Right hindlimb (tissue), 1 donor: ENCODE results near the gene ZNF700.
"Not testable (repeated sequence)": the region's sequence is repeated elsewhere in the genome, so short reads cannot be mapped to it uniquely, and the experiment has no call there.

Source experiments
- DNase-seq: peaks from one replicate; pipeline ENCODE4 v3.0.0-alpha.2; 2018

ZNF700 gene

DNA sequence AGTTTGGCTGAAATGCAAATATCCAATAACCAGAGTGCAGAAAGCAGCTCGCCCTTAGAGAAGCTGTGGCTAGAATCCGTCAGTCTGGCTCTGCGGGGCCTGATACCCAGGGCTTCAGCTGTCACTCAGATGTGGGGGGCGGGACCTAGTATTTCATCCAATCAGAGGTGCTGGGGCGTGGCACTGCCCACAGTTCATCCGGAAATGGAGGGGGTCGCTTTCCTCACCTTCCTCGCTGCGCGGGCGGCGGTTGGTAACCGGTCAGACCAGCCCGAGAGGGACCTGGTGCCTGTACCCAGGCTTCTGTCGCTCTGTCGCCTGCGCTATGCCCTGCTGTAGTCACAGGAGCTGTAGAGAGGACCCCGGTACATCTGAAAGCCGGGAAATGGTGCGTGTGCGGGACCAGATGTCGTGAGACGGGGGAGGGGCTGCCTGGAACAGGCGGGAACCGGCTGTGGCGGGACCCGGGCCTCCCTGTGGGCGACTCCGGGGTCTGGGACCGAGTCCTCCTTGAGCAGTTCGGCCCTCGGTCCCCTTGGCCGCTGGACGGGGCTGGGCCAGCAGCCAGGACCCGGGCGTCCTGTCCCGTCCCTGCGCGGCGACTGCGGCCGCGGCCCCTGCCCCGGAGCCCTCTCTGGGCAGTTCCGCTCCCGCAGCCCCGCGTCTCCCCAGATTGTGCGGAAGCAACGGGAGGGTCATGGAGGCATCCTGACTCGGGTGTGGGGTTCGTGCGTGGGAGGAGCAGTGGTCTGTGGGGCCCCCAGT lies at the start of gene ZNF700:
ZNF700 (plus strand) TSS at position 222 of the 765 bp plus-strand sequence; CDS start at position 326, 104 bp downstream.
- DNase-seq: peak; percentile 96

DNA sequence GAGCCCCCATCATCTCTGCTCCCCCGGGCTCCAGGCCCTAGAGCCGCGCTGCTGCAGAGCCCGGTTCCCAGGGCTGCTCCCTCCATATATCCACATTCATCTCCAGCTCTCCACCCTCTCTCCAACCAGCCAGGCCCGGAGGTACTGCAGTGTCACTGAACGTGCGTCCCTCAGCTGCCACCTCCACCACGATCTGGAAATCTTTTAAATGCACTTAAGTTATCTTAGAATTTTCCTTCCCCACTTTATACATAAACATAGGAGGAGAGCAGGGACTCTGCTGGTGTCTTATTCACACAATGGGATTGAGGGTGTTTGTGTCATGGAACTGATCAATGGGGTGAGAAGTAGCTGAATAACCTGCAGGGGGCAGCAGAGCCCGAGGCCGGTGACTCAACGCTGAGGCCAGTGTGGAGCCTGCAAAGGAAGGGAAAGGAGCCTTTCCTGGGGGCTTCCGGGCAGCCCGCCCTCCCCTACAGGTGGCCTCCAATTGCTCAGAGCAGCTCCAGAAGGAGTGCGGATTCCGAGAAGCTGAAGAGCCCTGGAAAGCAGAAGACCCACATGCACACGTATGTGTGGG lies 45.1 kb upstream of the ZNF700 start:
- not testable (repeated sequence) for DNase-seq

DNA sequence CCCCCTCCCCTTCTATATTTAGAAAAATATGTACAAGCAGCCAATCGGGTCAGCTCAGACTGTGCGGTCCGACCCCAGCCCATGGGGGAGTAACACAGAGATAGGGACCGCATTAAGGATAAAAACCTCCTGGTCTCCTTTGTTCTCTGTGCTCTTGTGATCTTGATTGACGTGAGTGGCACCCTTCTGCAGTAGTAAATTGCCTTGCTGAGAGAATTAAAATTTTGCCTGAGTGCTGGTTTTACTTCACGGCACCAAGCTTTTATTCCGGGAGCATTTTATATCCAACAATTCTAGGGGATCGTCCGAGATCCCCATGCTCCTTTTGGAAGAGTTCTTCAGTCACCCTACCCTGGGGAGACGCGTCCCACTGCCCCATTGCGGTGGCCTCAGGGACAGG lies 44.3 kb upstream of the ZNF700 start:
- no peak for DNase-seq

DNA sequence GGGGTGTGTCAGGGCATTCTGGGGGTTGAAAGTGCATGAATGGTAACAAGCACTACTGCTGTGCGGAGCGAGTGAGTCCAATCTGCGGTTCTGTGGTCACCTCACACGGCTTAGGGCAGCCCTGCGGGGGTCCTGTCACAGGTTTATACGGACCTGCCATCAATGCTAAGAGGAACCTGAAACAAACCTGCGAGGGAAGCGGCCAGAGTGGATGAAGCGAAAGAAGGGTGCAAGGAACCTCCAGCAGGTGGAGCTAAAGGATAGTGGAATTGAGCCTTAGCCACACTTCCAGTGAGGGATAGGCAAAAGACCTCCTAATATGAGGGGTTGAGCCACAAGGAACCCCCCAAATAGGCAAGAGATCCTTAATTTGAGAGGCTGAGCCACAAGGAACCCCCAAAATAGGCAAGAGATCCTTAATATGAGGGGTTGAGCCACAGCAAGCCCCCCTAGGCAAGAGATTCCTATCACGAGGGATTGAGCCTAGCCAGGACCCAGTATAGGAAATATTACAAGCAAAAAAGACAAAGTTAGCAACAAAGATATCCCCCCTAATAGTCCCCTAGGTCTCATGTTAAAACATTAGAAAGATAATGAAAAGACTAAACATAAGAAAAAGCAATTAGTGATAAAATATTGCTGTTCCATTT lies 43.6 kb upstream of the ZNF700 start:
- DNase-seq: peak; percentile 50

DNA sequence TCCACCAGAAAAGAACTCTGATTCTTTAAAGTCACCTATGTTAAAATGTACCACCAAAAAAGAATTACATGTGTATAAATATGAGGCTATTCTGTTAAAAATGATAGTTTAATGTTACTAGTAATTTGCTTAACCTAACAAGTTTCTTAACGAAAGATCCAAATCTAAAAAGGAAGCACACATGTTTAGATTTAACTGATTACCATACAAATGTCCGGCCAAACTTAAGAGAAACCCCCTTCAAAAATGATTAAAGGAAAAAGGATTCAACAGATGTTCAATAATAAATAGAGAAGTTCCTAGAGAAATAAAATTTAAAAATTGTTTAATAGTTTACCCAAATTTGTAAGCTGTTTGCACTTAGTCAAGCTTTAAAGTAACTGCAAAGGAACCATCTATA lies 42.3 kb upstream of the ZNF700 start:
- DNase-seq: no peak

DNA sequence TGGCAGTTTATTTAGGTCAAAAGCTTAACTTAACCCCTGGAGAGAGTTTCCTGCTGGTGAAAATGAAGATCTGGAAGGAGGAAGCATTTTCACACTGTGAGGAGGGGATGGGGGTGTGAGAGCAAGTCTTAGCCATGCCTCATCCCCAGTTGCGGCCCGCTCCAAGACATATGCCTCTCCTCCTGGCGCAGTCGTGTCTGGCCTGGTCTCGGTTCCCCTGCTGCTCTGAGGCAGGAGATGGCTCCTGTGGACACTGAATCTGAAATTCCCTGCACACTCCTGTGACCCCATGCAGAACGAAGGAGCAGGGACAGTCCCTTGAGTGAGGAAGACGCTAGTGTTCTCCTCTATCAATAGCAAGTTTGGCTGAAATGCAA lies 37.7 kb upstream of the ZNF700 start:
- DNase-seq: no peak

DNA sequence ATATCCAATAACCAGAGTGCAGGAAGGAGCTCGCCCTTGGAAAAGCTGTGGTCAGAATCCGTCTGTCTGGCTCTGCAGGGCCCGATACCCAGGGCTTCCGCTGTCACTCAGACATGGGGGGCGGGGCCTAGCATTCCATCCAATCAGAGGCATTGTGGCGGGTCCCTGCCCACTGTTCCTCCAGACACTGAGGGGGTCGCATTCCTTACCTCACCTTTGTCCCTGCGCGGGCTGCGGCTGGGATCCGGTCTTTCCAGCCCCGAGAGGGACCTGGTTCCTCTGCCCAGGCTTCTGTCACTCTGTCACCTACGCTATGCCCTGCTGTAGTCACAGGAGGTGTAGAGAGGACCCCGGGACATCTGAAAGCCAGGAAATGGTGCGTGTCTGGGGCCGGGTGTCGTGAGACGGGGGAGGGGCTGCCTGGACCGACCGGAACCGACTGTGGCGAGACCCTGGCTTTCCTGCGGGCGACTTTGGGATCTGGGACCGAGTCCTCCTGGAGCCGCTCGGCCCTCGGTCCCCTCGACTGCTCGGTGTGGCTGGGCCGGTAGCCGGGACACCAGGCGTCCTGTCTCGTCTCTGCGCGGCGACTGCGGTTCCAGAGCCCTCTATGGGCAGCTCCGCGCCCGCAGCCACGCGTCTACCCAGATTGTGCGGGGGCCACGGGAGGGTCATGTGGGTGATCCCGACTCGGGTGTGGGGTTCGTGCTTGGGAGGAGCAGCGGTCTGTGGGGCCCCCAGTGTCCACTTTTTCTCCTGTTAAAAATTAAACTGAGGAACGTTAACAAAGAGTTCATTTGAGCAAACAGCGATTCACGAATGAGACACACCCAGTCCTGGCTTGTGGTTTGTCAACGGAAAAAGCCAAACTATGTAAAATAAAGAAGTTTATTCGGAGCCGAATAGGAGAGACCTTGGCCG lies 37.0 kb upstream of the ZNF700 start, which contains the start of gene ZNF69:
ZNF69 (plus strand) TSS at position 172 of the 921 bp plus-strand sequence; CDS start at position 314, 142 bp downstream.
- peak; percentile 90 for DNase-seq

DNA sequence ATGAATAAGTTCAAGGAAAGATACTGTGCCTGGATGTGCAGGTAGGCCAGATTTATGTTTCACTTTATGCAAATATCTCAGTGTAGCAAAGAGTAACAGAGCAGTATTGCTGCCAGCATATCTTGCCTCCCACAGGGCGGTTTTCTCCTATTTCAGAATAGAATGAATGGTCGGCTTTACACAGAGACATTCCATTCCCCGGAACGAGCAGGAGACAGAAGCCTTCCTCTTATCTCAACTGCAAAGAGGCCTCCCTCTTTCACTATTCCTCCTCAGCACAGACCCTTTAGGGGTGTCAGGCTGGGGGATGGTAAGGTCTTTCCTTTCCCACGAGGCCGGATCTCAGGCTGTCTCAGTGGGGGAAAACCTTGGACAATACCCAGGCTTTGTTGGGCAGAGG lies 35.0 kb upstream of the ZNF700 start:
- DNase-seq: not testable (repeated sequence)

DNA sequence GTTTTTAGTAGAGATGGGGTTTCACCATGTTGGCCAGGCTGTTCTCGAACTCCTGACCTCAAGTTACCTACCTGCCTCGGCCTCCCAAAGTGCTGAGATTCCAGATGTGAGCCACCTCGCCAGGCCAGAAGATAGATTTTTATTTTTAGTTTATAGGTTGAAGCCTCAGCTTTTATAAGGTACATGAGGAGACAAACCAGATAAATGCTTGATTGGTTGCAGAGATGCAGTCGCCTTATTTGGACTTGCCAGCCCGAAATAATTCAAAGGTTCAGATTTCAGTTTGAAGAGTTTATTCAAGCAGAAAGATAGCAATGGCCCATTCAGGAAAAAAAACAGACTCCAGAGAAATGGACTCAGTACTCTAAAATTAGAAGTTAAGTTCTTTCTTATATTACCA lies 34.3 kb upstream of the ZNF700 start:
- DNase-seq: no peak

DNA sequence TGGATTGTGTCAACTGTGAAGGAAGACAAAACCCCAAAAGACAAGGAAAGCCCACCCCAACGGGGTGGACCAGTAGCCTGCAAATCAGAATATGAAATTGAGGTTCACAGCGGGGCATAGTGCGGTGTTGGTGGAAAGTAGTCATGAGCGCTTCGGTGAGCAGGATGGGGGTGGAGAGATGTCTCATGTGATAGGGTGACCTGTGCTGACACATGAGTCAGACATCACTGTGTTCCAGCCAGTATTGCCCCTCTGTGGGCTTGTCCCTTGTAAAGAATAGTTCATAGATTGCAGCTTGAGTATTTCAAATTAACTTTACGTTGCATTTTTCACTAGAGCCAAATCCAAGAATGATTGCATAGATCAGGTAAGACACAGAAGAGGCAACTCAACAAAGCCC lies 30.1 kb upstream of the ZNF700 start:
- no peak for DNase-seq

DNA sequence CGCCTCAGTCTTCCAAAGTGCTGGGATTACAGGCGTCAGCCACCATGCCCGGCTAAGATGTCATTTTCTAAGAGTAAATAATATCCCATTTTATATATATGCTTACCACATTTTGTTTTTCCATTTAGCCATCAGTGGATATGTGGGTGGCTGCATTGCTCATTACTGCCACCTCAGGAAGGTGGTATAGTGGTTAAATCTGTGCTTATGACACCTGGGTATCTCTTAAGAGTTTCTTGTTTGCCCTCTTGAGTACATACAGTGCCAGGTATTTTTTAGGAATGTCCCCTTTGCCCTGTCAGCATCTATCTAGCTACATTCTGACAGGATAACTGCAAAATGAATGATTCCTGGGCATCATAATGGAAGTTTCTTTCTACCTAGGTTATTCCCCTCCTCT lies 22.7 kb upstream of the ZNF700 start:
- no peak for DNase-seq

DNA sequence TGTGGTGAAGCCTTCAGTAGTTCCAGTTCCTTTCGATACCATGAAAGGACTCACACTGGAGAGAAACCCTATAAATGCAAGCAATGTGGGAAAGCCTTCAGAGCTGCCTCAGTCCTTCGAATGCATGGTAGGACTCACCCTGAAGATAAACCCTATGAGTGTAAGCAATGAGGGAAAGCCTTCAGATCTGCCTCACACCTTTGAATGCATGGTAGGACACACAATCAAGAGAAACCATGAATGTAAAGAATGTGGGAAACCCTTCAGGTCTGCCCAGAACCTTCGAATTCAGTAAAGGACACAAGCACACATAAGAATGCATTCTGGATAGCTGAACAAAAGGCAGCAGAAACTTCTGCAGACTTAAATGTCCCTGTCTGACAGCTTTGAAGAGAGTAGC lies 19.0 kb upstream of the ZNF700 start:
- DNase-seq: no peak

DNA sequence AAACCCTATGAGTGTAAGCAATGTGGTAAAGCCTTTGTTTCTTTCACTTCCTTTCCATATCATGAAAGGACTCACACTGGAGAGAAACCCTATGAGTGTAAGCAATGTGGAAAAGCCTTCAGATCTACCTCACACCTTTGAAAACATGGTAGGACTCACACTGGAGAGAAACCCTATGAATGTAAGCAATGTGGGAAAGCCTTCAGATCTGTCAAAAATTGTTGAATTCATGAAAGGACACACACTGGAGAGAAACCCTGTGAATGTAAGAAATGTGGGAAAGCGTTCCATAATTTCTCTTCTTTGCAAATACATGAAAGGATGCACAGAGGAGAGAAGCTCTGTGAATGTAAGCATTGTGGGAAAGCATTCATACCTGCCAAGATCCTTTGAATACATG lies 13.0 kb upstream of the ZNF700 start:
- not testable (repeated sequence) for DNase-seq

DNA sequence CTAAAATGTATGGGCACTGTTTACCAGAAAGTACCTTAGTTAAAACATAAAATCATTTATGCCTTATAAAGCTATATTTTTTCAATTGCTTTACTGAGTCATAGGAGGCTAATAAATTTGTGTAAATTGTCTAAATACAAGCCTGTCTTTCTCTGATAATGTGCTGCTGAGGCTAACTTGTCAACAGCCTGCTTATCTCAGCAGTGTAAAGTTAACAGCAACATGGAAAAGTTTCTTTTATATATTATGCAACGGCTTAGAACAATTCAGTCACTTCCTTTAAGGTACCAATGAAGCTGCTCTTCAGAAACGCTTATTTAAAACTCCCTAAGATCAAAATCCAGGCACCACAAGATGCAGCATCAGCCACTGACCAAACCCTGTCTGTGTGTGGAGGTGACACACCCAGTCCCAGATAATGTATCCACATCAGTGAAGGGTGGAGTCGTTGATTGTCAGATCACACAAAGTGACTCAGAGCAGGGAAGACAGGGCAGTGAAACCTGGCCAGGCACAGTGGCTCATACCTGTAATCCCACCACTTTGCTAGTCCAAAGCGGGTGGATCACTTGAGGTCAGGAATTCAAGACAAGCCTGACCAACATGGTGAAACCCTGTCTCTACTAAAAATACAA lies 10.4 kb upstream of the ZNF700 start:
- DNase-seq: not testable (repeated sequence)

DNA sequence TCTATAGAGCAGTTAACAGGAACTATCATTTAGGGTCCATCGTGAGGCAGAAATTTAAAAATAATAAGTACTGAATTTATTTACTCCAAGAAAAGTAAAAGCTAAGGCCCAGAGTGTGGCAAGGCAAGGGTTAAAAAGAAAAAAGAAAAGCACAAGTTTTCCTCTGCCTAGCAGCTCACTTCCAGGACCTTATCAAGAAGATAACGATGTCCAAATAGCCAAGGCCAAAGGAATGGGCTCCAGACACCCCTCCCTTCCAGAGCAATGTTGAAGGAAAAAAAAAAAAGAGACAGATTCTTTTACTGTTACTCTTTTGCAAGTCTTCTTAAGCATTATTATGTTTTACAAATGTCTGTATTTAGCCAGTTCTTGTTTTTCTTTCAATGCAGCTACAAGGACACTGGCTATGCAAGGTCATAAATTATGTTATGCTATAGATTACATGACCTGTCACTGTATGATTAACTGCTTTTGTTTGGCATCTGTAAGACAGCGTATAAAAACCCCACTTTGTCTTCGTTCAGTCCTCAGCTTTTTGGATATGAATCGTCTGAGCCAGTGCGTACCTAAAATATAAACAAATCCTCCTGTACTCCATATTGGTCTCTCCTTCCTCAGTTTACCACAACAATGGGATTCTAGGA lies 2.9 kb upstream of the ZNF700 start:
- DNase-seq: no peak

DNA sequence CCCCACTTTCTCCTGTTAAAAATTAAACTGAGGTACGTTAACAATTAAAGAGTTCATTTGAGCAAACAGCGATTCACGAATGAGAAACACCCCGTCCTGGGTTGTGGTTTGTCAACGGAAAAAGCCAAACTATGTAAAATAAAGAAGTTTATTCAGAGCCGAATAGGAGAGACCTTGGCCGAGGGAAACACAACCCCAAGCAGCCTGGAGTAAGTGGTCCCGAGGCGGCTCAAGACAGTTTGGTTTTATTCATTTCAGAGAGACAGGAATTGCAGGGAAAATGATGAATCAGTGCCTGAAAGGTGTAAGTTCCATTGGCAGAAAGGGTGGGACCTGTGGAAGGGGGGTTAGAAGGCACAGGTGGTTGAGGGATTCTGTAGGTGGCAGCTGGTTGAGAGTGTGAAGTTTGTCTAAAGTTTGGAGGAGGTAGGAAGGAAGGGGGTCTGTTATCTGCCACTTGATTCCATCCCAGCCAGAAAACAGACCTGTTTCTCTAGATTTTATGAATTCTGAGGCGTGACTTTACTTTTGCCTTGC lies 812 bp downstream of the ZNF700 start:
- not testable (repeated sequence) for DNase-seq

DNA sequence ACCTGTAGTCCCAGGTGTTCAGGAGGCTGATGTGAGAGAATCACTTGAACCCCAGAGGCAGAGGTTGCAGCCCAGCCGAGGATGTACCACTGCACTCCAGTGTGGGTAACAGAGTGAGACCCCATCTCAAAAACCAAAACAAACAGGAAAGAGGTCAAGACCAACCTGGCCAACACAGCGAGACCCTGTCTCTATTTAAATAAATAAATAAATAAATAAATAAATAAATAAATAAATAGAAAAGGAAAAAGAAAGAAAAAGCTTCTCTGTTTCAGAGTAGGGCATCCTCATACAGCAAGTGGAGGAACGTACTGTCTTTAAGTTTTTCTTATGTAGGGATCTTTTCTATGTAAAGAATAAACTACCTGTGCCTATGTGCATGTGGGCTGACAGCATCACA lies 2.3 kb downstream of the ZNF700 start:
- DNase-seq: no peak

DNA sequence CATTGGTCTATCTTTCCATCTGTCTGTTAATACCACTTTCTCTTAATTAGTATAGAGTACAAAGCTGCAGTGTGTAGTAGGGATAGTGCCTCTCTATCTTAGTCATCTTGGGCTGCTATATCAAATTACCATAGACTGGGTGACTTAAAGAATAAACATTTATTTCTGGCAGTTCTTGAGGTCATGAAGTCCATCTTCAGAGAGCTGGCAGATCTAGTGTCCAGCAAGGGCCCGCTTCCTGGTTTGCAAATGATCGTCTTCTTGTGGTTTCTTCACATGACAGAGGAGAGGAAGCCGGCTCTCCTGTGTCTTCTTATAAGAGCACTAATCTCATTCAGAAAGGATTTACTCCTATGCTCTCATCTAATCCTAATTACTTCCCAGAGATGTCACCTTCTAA lies 6.1 kb downstream of the ZNF700 start:
- no peak for DNase-seq

DNA sequence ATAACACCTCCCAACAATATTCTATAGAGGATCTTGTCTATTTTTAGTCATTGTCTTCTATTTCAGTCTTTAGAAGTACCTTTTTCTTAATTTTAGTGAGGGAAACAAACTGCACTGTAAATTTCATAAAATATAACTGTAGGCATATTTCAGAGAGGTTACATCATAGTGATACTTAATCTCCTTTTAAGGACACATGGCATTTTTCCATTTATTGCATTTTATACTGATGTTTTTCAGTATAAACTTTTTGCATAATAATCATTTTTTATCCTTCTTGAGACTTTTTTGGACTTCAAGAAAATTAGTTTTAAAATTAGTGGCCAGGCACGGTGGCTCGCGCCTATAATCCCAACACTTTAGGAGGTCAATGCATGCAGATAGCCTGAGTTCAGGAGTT lies 6.6 kb downstream of the ZNF700 start:
- no peak for DNase-seq

DNA sequence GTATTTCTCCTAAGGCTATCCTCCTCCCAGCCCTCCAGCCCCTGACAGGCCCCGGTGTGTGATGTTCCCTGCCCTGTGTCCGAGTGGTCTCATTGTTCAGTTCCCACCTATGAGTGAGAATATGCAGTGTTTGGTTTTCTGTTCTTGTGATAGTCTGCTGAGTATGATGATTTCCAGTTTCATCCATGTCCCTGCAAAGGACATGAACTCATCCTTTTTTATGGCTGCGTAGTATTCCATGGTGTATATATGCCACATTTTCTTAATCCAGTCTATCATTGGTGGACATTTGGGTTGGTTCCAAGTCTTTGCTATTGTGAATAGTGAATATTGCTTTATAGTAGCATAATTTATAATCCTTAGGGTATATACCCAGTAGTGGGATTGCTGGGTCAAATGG lies 10.9 kb downstream of the ZNF700 start:
- DNase-seq: not testable (repeated sequence)

DNA sequence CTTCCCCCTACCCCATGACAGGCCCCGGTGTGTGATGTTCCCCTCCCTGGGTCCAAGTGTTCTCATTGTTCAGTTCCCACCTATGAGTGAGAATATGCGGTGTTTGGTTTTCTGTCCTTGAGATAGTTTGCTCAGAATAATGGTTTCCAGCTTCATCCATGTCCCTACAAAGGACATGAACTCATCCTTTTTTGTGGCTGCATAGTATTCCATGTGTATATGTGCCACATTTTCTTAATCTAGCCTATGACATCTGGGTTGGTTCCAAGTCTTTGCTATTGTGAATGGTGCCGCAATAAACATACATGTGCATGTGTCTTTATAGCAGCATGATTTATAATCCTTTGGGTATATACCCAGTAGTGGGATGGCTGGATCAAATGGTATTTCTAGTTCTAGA lies 13.5 kb downstream of the ZNF700 start:
- DNase-seq: not testable (repeated sequence)
